Panc1 (cell line): ENCODE data around the gene FXYD7.

ENCODE experiments used
- CTCF ChIP-seq: fragments of 450-650 bp; IDR thresholded peaks from 2 replicates; pipeline ENCODE4 v1.5.1; 2017; ENCODE audit warnings: mild to moderate bottlenecking
- REST ChIP-seq, 2 experiments: IDR thresholded peaks; 2 replicates each; pipeline ENCODE4 v1.6.1; 2011 to 2012; ENCODE audit warnings: low read depth in 2 of 2, control low read depth in 1 of 2, low read length in 1 of 2, mild to moderate bottlenecking in 1 of 2, moderate library complexity in 1 of 2; ENCODE audit not compliant: insufficient read depth in 1 of 2
- SIN3A ChIP-seq: IDR thresholded peaks from 2 replicates; pipeline ENCODE4 v1.6.1; 2012; ENCODE audit warnings: low read depth, mild to moderate bottlenecking, low read length, moderate library complexity, borderline replicate concordance; ENCODE audit not compliant: insufficient read depth

- TF ChIP-seq SIN3A (no peak), CTCF (no peak), REST (IDR thresholded peaks at IDR 0.05; ENCODE audit: insufficient read depth in 1 of 2, low read depth in 2 of 2, low read length in 1 of 2) (no peak)
These were observed 1.8 kb downstream of the FXYD7 start for GRCh38 chr19:35144600-35145436.
